Natural killer cell (primary cell): ENCODE measurements around the gene ABCA8. TPM values are rescaled to one million over a fixed set of nuclear protein-coding genes. Genes with fewer than 3 reads are reported as not detected.

Experiments used
- ATAC-seq, 3 donors: fragments of 150-1000 bp in 2 of 3; fragments of 200-7000 bp in 1 of 3; cut with Tn5 transposase; 1 replicate in 1 of 3; 2 replicates in 2 of 3; pipeline ENCODE4 v1.10.0; 2021; ENCODE audit warnings: mild to moderate bottlenecking in 2 of 3, moderate library complexity in 2 of 3
- DNase-seq, 2 donors: peaks; one replicate each; pipeline versions ENCODE4 v3.0.0 to v3.0.0-alpha.2; 2013 to 2021; ENCODE audit warnings: mixed read lengths in 1 of 2
- H3K27ac ChIP-seq: one replicate; pipeline ENCODE4 v1.5.1; 2013; ENCODE audit warnings: mild to moderate bottlenecking, low read length
- H3K27me3 ChIP-seq: one replicate; pipeline ENCODE4 v1.6.1; 2013; ENCODE audit warnings: low read length; ENCODE audit not compliant: control insufficient read depth, insufficient read depth
- H3K36me3 ChIP-seq: one replicate; pipeline ENCODE4 v1.6.1; 2013; ENCODE audit warnings: low read length; ENCODE audit not compliant: control insufficient read depth, insufficient read depth
- H3K4me1 ChIP-seq: one replicate; pipeline ENCODE4 v1.6.1; 2013; ENCODE audit warnings: low read length; ENCODE audit not compliant: control insufficient read depth, insufficient read depth
- H3K4me3 ChIP-seq: one replicate; pipeline ENCODE4 v1.5.1; 2013; ENCODE audit warnings: low read length
- H3K9me3 ChIP-seq: one replicate; pipeline ENCODE4 v1.6.1; 2013; ENCODE audit warnings: low read length; ENCODE audit not compliant: control insufficient read depth, insufficient read depth
- H3K27ac Mint-ChIP-seq, 2 donors: one replicate each; pipeline ENCODE4 v1.8.0; 2022; ENCODE audit warnings: mild to moderate bottlenecking in 2 of 2, mixed read lengths in 2 of 2, moderate library complexity in 1 of 2
- H3K27me3 Mint-ChIP-seq, 2 donors: one replicate each; pipeline ENCODE4 v1.8.0; 2022; ENCODE audit warnings: low read depth in 2 of 2, mixed read lengths in 2 of 2
- H3K36me3 Mint-ChIP-seq: one replicate; pipeline ENCODE4 v1.8.0; 2022; ENCODE audit warnings: mixed read lengths
- H3K4me1 Mint-ChIP-seq, 2 donors: one replicate each; pipeline ENCODE4 v1.8.0; 2022; ENCODE audit warnings: mixed read lengths in 2 of 2
- H3K4me3 Mint-ChIP-seq: one replicate; pipeline ENCODE4 v1.8.0; 2022; ENCODE audit warnings: mild to moderate bottlenecking, moderate library complexity, mixed read lengths
- H3K9me3 Mint-ChIP-seq, 2 donors: one replicate each; pipeline ENCODE4 v1.8.0; 2022; ENCODE audit warnings: mixed read lengths in 2 of 2
- WGBS: methylation state at CpG from one replicate; pipeline ENCODE4 v1.1.7; 2013; ENCODE audit warnings: missing lambda C conversion rate; ENCODE audit not compliant: insufficient coverage; 5-methylcytosine and 5-hydroxymethylcytosine counted together
- intact Hi-C: fragments of 100-400 bp; cut with micrococcal nuclease; formaldehyde crosslinking; loops from one replicate; pipeline ENCODE4 v1.14.2; 2022
- total RNA-seq, 4 donors: library from RNA; stranded (reverse); fragments of 120-200 nt in 1 of 4; gene quantifications; one replicate each; pipeline versions ENCODE4 v1.2.3 to v1.2.4, GENCODE V29; 2013 to 2022
- TF ChIP-seq, protein P1 (sequence below): fragments of 200-600 bp; IDR thresholded peaks from one replicate; pipeline ENCODE4 v1.8.0; 2022; ENCODE audit warnings: antibody characterized with exemption

Gene ABCA8
- total RNA-seq, 3 donors from 2014 or later (not counting 1 experiment from before 2014, with no cell fraction given): not detected

DNA sequence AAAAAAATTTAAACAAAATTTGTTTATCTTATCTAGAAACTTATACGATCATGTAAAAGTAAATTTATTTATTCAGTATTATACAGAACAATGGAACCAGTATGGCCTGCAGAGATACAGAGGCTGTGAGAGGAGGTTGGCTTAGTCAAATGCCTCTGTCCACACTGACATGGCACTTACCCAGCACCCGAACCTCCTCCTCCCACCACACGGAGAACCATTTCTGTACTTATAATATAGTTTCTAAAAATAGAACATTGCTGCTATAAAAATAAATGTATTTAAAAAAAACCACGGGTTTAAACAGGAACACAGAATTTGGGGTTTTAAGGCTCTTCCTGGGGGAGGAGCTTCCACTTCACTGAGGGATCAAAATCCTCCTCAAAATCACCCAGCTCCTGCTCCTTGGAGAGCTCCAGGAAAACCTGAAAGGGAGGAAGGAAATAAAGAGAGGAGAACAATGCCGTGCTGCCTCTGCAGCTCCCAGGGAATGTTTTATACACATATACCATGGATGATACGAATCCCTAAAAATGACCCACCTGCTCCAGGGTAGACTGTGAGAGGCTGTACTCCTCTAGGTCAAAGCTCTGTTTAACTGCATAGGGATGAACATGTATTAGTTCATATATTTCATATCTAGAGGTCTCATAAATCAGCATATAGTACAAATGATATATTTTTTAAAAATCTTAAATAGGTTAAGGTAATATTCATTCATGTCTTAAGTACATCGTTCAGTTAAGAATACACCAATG is 87.3 kb downstream of the ABCA8 start:
- no peak overlapping the region for H3K27ac Mint-ChIP-seq
- H3K27me3 Mint-ChIP-seq: peaks cover 2 to 26% of the 10 kb centered on the region in 2 donors
- intact Hi-C loops: no loop called here

DNA sequence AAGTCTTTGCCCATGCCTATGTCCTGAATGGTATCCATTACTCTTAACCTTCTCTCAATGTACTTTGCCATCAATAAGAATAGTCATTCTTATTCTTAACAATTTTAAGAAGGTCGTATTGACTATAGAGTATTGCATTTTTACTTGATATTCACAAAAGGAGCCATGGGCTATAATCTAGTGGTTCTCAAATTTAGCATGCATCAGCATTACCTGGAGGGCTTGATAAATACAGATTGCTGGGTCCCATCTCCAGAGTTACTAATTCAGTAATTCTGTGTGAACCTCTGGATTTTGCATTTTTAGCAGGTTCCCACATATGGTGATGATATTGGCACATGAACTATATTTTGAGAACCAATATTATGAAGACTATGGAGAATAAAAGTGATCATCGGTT is 89.6 kb downstream of the ABCA8 start:
- Mint-ChIP-seq H3K36me3 (no peaks in the 10 kb centered on the region), H3K27ac (no peak overlapping the region), H3K9me3 (no peaks in the 10 kb centered on the region), H3K27me3 (peaks cover 5 to 33% of the 10 kb centered on the region in 2 donors), H3K4me3 (no peak overlapping the region), H3K4me1 (no peaks in the 10 kb centered on the region)
- 78% methylated on average over 2 of the region's 2 CpGs for WGBS
- H3K4me1 ChIP-seq: no peaks in the 10 kb centered on the region
- H3K4me3 ChIP-seq: no peak overlapping the region
- no peaks in the 10 kb centered on the region for H3K27me3 ChIP-seq
- ATAC-seq (no peak), DNase-seq (no peak)
- intact Hi-C loops: no loop called here
- H3K9me3 ChIP-seq: no peaks in the 10 kb centered on the region
- H3K27ac ChIP-seq: no peak overlapping the region
- no peaks in the 10 kb centered on the region for H3K36me3 ChIP-seq
- TF ChIP-seq, protein P1, sequence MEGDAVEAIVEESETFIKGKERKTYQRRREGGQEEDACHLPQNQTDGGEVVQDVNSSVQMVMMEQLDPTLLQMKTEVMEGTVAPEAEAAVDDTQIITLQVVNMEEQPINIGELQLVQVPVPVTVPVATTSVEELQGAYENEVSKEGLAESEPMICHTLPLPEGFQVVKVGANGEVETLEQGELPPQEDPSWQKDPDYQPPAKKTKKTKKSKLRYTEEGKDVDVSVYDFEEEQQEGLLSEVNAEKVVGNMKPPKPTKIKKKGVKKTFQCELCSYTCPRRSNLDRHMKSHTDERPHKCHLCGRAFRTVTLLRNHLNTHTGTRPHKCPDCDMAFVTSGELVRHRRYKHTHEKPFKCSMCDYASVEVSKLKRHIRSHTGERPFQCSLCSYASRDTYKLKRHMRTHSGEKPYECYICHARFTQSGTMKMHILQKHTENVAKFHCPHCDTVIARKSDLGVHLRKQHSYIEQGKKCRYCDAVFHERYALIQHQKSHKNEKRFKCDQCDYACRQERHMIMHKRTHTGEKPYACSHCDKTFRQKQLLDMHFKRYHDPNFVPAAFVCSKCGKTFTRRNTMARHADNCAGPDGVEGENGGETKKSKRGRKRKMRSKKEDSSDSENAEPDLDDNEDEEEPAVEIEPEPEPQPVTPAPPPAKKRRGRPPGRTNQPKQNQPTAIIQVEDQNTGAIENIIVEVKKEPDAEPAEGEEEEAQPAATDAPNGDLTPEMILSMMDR: no peak

More for the DNA sequence above, 87.3 kb downstream of the ABCA8 start:
- TF ChIP-seq, protein P1: no peak
- Mint-ChIP-seq H3K36me3 (no peaks in the 10 kb centered on the region), H3K4me3 (no peak overlapping the region), H3K9me3 (no peaks in the 10 kb centered on the region), H3K4me1 (no peaks in the 10 kb centered on the region)
- Histone ChIP-seq H3K9me3 (no peaks in the 10 kb centered on the region), H3K36me3 (no peaks in the 10 kb centered on the region), H3K4me1 (no peaks in the 10 kb centered on the region), H3K27ac (no peak overlapping the region), H3K27me3 (no peaks in the 10 kb centered on the region), H3K4me3 (no peak overlapping the region)
- DNase-seq: no peak
- WGBS: no CpG with 5 or more reads among the region's 7 CpGs
- no peak for ATAC-seq

DNA sequence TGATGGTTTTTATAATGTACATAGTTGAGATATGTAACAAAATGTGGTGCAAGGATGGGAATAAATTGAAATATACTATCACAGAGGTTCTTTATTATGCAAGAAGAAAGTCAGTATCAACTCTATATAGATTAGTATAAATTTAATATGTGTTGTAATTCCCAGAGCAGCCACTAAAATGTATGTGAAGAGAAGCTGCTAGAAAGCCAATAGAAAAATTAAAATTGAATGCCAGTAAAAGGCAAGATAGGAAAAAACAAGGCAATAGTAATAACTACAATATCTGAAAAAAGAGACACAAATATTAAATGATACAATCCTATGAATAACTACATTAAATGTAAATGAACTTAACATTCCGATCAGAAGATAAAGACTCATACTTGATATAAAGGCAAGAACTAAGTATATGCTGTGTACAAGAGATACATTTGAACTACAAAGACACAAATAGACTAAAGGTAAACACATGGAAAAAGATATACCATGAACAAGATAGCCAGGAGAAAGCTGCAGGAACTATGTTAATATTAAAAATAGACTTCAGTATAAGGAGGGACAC is 92.0 kb downstream of the ABCA8 start:
- TF ChIP-seq, protein P1: no peak
- H3K36me3 ChIP-seq: no peaks in the 10 kb centered on the region
- Mint-ChIP-seq H3K36me3 (no peaks in the 10 kb centered on the region), H3K4me3 (no peak overlapping the region), H3K27ac (no peak overlapping the region), H3K9me3 (no peaks in the 10 kb centered on the region), H3K4me1 (no peaks in the 10 kb centered on the region), H3K27me3 (peaks cover 7 to 18% of the 10 kb centered on the region in 2 donors)
- ATAC-seq: no peak
- no peak overlapping the region for H3K27ac ChIP-seq
- H3K4me3 ChIP-seq: no peak overlapping the region
- H3K9me3 ChIP-seq: no peaks in the 10 kb centered on the region
- no peak for DNase-seq
- intact Hi-C loops: no loop called here
- H3K27me3 ChIP-seq: no peaks in the 10 kb centered on the region
- H3K4me1 ChIP-seq: no peaks in the 10 kb centered on the region
- no CpG with 5 or more reads among the region's 1 CpG for WGBS
